Measurements from ENCODE around the gene C6orf52.

Gene C6orf52

DNA sequence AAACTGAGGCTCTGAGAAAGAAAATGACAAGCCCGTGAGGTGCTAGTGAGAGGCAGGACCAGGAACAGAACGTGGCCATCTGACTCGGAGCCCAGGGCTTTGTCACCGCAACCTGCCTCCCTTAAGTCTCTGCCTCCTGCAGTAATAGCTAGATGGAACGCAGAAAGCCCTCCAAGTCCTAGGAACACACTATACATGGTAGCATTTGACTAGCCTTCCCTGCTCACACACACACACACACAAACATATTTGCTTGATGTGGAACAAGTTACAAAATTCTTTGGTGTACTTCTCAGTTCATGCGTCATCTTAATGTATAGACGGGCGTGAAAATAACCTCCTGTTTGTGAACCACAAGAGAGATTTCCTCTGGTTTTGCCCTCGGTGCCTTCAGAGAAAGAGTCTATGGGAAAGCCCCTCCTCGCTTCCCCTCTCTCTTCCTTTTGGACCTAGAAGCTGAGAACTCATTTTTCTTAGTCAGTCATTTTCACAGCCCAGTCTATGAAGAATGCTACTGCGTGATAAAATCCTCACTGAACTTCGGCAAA lies 38.8 kb downstream of the C6orf52 start:
- DNase-seq (ENCODE audit: low read depth in 3 of 3), result no peak

DNA sequence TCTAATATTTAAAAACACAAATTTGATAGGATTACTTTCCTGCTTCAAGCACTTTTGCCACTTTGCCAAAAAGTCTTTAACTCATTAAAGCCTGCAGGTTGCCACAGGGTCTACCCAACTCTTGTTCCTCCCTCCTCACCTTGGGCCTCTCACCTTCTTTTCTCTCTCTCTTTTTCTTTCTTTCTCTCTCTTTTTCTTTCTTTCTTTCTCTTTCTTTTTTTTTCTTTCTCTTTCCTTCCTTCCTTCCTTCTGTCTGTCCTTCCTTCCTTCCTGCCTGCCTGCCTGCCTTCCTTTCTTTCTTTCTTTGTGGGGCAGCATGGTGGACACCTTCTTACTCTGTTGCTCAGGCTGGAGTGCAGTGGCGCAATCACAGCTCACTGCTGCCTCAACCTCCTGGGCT lies 50.2 kb downstream of the C6orf52 start:
- no peak for DNase-seq (ENCODE audit: low read depth in 3 of 3)

DNA sequence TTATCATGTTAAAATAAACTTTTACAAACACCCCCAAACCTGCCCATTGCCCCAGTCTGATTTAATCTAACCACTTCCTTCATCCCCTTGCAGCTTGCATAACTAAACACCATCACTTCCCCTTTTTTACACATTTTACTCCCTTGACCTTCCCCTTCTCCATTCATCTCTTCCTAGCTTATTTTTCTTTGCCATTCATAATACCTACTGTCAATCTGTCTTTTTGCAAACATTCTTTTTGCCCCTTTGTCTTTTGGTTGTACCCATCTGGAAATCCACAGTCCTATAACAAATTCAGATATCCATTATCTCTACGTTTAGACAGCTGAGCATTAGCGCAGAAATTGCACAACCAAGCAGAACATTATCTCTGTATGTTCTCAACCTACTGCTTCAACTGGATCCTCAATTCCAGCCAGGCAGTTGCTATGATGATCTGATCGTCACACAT lies 51.2 kb downstream of the C6orf52 start:
- no peak for DNase-seq (ENCODE audit: low read depth in 3 of 3)

DNA sequence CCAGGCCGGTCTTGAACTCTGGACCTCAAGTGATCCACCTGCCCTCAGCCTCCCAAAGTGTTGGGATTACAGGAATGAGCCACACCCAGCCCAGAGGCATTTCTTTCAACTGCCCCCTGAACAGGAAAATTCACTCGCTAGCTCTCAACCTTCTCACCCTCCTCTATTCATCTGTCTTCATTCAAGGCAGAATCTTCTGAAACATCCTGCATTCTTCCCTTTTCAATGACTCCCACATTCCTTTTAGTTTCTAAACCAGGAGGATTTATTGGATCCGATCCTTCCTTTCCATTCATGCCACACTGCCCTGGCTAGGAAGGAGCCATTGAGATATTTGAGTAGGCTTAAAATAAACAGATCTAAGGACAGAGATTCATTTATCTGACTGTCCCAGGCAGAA lies 52.9 kb downstream of the C6orf52 start:
- DNase-seq (ENCODE audit: low read depth in 3 of 3), result no peak

GRCh38 chr6:10640412-10640811 lies 54.0 kb downstream of the C6orf52 start:
- no peak for DNase-seq (ENCODE audit: low read depth in 3 of 3)

GRCh38 chr6:10633216-10633615 lies 61.2 kb downstream of the C6orf52 start:
- DNase-seq (ENCODE audit: low read depth in 3 of 3), result no peak

- no peak for DNase-seq (ENCODE audit: low read depth in 3 of 3)
These were observed 64.2 kb downstream of the C6orf52 start for GRCh38 chr6:10630178-10630577.

- no peak for DNase-seq (ENCODE audit: low read depth in 3 of 3)
These were observed 66.6 kb downstream of the C6orf52 start for GRCh38 chr6:10627800-10628199.

DNA sequence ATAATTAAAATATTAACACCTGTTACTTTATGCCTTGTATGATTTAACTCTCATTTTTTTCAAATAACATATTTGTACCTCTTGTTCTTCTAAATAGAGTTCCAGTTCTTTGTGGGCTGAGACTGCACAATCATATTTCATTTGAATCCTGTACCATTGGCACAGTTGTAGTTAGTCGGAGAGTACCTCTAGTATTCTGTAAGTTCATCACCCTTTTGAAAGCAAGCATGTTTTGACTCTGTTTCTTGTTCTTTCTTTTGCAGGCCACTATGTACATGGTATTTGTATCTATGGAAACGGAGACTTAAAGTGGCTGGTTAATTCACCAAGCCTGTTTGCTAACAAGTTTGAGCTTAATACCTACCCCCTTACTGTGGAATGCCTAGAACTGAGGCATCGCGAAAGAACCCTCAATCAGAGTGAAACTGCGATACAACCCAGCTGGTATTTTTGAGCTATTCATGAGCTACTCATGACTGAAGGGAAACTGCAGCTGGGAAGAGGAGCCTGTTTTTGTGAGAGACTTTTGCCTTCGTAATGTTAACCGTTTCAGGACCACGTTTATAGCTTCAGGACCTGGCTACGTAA lies 68.2 kb downstream of the C6orf52 start:
- DNase-seq (ENCODE audit: low read depth in 3 of 3), result no peak

DNA sequence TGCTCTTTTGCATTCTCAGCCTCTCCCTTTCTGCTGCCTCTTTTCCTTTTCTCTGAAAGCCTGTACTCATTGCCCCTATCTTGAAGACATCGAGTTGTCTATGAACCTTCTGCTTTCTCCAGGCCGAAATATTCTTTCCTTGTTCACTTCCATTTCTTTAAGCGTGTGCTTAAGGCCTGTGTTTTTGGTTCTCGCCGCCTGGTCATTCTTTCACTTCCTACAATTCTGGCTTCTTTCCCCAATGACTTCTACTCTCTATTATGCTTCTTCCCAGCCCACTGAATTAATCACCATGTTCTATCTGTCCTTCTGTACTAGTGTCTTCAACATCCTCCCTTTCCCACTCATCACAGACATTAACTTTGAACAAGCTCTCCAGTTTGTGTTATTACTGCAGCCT lies 69.6 kb downstream of the C6orf52 start:
- DNase-seq (ENCODE audit: low read depth in 3 of 3), result no peak

DNA sequence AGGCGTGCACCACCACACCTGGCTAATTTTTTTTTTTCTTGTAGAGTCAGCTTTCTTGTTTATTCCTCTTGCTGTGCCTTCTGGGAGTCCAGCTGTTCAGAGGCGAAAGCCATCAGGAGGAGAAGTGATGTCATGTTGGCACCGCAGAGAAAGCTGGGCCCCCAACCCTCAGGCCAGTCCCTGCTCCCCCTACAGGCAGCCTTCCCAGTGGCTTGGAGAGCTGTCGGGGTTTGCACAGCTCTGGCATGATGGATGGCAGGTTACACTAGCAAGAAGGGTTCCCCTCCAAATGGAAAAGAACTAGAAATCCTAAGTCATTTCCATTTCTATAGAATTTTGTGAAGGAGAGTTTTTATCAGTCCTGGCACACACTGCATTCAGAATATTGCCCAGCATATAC lies 72.6 kb downstream of the C6orf52 start:
- DNase-seq (ENCODE audit: low read depth in 3 of 3), result no peak

All from stimulated activated CD4-positive, alpha-beta T cell treated with anti-CD3 and anti-CD28 coated beads, TNF-alpha, amount 100 ng/mL, for 4 hours (primary cell).